Suppressor macrophage (primary cell): ENCODE data around the gene CSNK2A1.
A peak's percentile ranks its signal among the peaks of the same experiment; 100 is the strongest.

ENCODE experiments used
- DNase-seq, 4 experiments: peaks; one replicate each; pipeline ENCODE4 v3.0.0-alpha.2; 2020 to 2022

The CSNK2A1 gene

DNA sequence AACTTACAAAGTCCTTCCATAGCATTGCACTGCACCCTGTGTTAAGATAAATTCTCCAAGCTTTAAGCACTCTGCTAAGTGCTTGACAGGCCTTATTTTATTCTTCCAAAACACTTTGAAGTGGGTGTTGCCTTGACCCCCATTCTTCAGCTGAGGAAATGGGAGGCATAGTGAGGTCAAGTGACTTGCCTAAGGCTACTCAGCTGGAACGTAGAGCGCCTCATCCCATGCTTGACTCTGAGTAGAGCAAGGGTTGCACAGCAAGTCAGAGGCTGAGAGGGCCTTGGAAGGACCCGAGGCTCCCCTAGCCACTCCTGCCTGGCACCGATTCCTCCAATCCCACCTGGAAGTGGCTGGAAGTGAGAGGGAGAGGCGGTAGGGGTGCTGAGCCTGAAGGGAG lies 19.6 kb upstream of the CSNK2A1 start:
- no peak for DNase-seq

DNA sequence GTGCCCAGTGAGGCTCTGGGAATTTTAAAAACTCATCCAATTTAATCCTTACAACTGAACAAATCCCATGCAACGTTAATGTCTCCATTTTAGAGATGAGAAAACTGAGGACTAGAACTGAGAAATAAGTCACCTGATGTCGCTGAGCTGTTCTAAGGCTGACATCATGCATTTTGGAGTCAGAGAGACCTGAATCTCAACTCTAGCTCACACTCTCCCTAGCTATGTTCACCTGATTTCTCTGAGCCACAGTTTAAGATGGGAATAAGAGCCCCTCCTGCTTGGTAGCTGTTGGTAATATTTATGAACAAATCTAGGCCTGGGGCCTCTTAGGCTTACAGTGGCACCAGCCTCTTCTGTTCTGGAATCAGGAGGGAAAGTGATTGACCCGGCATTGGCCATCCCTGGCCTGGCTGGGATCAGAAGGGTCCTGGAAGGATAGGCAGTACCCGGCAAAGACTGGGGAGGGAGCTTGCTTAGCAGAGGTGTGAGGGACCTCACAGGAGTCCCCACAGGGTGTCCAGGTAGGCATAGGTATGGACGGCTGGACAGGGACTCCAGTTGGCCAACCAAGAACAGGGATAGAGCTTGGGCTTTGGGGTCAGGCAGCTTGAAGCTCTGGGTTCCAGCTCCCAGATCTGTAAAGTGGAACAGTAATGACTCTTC lies 18.8 kb upstream of the CSNK2A1 start:
- no peak for DNase-seq

DNA sequence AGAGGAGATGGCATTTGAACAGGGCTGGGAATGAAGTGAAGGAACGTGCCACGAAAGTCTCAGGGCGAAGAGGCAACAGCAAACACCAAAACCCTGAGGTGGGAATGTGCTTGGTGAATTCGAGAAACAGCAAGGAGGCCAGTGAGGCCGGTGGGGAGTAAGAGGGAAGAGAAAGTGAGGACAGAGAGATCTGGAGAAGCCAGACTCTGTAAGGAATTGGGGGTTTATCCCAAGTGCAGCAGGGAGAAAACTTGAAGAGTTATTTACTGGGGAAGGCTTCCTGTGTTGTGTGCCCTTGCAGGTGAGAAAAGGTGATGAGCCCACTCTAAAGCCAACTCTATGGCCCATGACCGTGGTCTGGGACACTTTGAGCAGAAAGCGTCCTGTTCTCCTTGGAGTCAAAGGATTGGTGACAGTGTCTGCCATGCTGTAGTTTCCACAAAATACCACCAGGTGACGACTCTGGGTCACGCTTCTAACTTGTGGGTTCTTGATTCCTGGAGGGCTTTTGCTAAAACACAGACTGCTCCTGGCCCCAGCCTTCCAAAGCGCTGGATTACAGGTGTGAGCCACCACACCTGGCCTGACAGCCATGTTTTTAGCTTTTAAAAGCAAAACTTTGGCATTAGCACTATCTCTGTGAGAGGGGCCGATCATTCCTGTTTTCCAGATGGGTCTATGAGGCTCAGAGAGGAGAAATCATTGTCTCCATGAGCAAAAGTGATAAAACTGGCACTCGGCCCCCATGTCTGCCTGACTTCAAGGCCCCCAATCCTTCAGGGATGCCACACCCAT lies 18.0 kb upstream of the CSNK2A1 start:
- peak; percentile 75 to 83 (median 80) for DNase-seq

DNA sequence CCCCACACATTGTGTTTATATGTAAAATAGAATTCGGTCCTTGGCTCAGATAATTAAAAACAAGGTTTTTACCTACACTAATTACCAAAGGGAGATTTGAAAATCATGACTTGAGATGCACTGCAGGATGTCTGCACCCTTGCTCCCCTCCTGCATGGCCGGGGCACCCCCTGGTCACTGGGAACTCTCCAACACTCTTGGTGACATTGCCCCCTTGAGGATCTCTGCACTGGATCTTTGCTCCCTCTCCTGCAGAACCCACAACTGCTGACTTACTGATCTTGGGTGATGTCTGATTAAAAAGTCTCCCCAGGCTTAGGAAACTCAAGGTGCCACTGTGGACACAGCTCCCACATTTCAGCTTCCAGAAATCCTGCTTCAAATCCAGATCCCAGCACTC lies 17.1 kb upstream of the CSNK2A1 start:
- no peak for DNase-seq

DNA sequence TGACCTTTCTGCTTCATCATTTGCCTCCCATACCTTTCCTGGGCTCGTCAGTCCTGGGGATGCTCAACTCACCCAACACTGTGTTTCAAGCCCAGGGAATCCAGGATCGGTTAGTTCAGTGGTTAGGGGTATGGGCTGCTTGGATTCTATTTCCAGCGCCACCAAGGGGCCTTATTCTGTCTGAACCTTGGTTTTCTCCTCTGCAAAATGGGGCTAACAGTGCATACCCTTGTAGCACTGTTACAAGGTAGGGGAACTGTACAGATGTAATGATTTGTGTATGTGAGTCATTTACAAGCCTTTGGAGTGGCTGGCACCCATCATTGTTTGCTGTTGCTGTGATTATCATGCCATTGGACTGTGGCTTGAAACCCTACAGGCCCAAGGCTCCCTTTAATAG lies 14.5 kb upstream of the CSNK2A1 start:
- no peak for DNase-seq

DNA sequence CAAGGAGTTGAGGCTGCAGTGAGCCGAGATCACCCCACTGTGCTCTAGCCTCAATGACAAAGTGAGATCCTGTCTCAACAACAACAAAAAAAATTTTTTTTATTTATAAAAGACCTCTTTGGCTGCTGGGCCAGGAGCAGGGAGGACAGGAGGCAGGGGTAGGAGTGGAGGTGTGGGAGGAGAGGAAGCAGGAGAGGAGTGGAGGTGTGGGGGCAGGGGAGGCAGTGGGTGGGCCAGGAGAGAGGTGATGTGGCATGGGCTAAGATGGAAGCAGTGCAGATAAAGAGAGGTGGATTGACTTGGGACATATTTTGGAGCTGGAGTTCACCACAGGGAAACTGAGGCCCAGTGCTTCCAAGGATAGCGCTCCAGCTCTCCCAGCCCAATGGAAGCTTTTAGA lies 13.4 kb upstream of the CSNK2A1 start:
- DNase-seq: no peak

DNA sequence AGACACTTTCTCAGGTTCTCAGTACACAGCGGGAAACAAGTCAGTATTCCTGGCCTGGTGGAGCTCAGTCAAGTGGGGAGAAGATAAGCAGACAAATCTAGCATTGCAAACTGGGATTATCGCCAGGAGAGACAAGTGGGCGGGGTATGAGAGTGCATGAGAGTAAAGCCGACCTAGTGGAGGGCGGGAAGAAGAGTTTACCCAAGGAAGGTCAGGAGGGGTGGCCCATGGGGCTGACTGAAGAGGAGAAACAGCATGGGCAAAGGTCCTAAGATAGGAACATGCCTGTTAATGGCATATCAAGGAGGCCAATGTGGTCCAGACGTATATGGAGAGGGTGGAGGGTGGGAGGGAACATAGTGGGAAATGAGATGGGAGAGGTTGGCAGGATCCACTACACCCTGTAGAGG lies 12.4 kb upstream of the CSNK2A1 start:
- DNase-seq: no peak

DNA sequence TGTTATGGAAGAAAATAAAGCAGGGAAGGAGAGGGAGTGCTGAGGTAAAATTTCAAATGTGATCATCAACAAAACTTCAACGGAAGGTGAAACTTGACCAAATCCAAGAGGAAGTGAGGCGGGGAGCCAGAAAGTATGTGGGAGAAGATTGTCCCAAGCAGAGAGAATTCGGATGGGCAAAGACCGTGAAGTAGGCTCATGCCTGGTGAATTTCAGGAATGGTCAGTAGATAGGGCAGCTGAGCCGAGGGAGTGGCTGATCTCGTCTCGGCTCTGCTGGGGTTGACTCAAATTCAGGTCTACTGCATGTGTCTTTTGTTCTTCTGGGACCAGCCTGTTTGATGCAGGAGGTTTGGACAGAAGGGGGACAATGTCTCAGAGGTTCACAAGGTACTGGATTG lies 7.0 kb upstream of the CSNK2A1 start:
- no peak for DNase-seq

DNA sequence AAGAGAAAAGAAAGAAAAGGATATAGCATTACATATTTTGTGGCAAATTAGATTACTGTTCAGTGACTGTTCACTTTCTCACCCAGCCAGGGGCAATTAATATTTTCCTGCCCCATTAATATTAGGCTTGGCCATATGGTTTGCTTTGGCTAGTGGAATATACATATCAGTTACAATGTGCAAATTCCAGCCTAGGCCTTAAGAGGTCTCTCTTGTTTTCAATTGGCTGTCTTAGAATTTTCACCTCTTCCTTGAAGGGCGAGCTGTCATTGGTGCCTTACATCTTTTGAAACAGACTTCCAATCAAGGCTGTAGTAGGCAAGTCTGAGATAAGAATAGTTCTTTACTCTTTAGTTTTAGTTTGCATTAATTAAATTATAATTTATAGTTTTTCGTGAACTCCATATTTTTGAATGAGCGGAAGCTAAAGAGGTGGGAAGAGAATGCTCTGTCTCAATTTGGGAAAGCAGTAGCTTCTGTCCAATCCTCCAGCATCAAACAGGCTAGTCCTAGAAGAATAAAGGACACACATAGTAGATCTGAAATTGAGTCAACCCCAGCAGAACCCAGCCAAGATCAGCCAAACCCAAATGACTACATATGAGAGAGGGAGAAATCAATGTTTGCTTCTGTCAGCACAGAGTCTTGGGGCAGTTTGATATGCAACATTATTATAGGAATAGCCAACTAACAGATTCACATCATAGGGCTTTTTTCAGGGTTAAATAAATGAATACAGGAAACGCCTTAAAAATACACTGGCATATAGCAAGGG lies 6.3 kb upstream of the CSNK2A1 start:
- DNase-seq: no peak

DNA sequence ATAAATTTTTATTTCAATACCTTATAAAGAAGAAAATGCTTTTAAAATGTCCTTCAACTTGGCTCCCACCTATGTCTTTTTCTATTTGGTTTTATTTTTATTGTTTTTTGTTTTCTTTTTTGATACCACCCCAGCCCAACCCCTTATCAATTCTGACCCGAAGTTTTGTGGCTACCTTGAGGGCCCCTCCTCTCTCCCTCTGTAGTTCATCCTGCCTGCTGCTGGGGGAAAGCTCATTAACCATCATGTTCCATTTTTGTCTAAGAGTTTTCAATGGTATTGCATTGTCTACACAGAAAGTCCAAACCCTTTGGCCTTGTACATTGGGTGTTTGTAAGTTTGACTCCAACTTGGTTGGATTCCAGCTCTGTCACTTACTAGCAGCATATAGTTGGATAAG lies 5.3 kb upstream of the CSNK2A1 start:
- DNase-seq: no peak

DNA sequence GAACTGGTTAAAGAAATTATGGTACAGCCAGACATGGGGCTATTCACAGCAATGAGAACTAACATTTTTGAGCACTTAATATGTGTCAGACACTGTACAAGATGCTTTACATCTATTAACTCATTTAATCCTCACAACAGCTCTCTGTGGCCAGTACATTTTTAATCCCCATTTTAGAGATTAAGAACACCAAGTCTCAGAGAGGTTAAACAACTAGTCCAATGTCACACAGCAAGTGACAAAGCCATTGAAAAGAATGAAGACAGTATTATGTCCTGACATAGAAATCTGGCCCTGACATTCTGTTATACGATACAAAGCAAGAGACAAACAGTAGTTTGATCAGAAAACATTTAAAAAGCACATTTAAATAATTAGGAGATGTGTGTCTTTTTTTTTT lies 3.8 kb upstream of the CSNK2A1 start:
- no peak for DNase-seq

DNA sequence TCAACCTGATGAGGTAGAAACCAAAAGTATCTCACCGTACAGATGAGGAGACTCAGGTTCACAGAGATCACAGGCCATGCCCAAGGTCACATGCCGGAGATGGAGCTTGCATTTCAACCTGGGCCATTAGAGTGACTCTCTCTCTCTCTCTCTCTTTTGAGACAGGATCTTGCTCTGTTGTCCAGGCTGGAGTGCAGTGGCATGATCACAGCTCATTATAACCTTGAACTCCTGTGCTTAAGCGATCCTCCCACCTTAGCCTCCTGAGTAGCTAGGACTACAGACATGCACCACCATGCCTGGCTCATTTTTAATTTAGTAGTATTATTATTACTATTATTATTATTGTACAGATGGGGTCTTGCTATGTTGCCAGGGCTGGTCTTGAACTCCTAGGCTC lies 2.8 kb upstream of the CSNK2A1 start:
- no peak for DNase-seq

DNA sequence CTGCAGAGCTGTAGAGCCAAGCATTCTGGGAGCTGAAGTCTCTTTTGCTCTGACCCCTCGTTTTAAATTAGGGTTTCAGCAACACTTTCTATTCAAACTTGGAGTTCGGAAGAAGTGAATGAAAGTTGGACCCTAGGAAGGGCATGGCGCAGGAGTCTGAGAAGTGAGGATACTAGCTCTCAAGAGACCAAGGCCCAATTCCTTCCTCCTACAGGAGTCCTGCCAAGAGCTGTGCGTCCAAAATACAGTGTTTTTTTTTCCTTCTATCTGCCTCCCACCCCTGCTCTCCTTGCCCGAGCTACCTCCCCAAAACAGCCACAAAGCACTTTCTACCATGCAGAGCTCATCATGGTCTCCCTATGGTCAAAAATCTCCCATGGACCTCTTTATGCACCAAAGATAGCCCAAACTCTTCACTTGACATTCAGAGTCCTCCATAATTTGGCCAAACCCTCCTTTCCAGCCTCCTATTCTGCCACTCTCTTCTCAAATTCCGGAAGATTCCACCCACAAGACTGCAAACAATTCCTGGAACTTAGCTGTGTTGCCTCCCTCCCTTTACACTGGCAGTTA lies 649 bp upstream of the CSNK2A1 start:
- DNase-seq: no peak

DNA sequence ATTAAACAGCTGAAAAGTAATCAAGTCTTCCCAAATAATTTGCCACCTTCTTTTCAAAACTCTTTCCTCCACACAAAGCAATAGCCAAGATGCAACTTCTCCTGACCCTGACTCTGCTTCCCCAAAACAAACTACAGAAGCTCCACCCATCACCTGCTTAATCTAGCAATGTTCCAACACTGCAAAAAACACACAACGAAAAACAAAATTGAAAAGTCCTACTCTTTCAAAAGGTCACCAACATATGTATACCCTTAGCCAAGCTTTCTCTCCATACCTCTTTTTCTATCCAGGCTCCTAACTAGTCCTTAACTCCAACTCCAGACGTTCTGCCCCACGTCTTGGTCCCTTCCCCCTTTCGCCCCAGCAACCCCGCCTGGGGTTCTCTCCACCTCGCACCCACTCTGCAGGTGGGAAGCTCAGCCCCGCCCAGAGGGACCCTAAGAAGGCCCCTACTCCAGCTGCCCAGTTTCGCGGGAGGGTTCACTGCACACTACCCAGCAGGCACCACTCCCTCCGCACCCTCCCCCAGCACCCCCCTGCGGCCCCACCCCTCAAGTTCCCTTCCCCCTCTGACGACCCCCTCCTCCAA lies 717 bp downstream of the CSNK2A1 start:
- DNase-seq: peak; percentile 4 to 43 (median 28)

DNA sequence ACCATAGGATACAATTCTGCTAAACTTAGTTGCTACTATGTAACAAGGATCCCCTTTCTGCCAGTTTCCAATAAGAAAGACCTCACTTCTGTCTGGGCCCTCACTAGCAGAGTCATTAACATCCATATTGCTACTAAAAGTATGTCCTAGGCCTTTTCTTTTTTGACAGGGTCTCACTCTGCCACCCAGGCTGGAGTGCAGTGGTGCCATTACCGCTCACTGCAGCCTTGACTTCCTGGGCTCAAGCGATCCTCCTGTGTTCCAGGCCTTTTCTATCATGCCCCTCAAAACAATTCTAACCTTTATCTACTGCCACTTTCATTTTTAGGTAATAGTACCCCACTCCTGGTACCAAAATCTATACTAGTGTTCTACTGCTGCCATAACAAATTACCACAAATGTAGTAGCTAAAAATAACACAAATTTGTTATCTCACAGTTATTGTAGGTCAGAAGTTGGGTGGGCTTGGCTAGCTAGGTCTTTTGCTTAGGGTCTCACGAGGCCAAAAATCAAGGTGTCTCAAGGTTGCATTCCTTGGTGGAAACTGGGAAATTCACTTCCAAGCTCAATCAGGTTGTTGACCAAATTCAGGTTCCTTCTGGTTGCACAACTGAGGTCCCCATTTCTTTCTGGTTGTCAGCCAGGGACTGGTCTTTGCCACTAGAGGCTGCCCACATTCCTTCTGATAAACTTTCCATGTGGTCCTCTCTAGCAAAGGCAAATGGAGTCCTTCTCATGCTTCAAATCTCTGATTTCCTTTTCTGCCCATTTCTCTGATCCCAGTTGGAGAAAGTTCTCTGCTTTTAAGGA lies 3.0 kb downstream of the CSNK2A1 start:
- DNase-seq: no peak

DNA sequence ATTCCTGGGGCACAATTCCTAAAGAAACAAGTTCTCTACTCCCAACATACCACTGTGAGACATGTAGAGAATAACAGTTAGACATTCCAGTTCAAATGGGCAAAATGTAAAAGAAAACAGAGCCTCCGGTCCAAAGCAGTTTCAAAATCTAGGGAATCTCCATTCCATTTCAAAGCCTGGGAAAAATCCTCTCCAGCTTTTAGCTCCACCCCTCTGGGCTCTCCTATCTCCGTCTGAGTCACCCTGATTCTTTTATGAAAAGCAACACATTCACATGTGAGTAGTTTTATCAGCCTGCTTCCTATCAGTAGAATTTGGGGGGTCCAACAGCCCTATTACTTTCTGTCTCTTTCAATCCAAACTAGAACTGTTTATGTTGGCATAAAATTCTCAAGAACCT lies 3.7 kb downstream of the CSNK2A1 start:
- no peak for DNase-seq

DNA sequence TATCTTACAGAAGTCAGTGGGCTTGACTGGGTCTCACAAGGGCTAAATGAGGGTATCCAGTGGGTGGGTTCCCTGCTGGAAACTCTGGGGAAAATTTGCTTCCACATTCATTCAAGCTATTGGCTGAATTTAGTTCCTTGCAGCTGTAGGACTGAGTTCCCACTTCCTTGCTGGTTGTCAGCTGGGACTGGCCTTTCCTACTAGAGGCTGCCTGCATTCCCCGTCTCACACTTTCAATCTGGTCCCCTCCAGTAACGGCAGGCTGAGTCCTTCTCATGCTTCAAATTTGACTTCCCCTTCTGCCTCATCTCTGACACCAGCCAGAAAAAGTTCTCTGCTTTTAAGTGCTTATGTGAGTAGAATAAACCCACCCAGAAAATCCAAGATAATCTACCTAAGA lies 4.4 kb downstream of the CSNK2A1 start:
- peak; percentile 42 to 71 (median 64) for DNase-seq

DNA sequence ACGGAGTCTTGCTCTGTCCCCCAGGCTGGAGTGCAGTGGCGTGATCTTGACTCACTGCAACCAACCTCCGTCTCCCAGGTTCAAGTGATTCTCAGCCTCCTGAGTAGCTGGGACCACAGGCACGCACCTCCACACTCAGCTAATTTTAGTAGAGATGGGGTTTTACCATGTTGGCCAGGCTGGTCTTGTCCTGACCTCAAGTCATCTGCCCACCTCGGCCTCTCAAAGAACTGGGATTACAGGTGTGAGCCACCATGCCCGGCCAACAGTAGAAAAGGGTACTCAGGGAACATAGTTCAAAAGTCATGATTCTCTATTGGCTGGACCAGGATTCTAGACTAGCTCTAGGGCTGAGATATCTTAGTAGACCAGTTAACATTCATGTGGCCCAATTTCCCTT lies 5.6 kb downstream of the CSNK2A1 start:
- DNase-seq: no peak

DNA sequence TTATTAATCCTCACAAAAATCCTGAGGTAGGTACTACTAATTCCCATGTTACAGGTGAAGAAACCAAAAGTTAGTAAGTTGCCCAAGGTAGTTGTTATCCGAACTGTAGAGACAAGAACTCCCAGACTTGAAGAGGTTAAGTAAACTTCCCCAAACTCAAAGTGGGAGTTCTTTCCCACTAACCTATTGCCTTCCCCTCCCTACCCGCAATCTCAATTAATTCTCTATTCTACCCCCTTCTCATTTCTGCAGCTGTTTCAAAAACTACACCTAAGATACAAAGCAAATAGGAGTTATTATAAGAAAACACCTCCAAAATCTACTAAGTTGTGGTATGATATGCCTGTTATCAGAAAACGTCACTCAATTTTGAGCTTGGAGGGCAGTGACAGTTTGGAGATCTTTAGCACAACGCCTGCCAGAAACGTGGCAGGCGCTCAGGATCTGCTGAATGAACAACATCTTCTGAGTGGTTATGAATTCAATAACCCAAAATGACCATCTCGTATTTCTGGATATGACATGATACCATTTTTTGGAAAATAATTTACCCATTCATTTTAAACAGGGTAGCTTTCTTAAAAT lies 7.1 kb downstream of the CSNK2A1 start:
- DNase-seq: no peak

DNA sequence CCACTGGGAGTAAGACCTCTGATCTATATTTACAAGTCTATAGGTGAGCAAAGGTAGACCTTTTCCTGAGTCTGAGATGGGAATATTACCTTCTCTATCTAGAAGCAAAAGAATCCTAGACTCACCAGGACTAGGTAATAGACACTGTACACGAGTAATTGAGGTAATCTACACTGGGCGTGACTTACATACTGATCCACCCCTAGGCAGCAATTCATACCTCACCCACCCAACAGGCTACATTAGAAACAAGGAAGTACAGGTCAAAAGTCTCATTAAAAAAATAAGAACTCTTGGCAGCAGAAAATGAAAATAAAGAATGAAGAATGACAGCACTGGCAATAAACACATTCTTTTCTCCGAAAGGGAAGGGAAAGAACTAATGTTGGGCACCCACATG lies 7.6 kb downstream of the CSNK2A1 start:
- DNase-seq: peak in 3 of 4 experiments; percentile 35 to 40 (median 37)

DNA sequence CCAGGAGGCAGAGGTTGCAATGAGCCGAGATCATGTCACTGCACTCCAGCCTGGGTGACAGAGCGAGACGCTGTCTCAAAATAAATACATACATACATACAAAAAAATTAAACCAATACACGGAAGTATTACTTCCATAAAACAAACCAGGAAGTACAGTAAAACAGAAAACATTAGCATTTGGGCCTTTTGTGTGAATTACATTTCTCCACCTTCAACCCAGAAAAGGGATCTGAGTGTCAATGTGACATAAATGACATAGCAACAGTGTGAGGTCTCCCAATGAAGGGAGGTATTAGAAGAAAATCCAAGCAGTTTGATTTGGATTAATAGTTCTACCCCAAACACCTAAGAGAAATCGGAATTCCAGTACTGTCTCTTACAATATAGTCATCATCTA lies 10.1 kb downstream of the CSNK2A1 start:
- peak; percentile 16 to 64 (median 40) for DNase-seq

DNA sequence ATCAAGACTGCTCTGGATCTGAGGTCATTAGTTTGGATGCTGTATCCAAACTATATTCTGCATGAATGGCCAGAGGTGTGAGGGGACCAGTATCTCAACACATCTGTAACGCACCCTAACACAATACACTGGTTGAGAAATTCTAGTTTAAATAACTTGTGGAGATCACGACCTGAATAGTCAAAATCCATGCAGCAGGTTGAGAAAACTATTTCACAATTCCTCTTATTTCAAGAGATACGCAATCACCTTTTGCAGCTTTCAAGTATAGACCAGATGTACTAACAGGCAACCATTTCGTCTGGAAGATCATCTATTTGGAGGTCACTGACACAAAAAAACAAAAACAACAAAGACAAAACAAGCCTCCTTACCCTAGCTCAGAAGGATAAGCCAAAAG lies 11.1 kb downstream of the CSNK2A1 start:
- DNase-seq: no peak
